Neural progenitor cell (in vitro differentiated cells): ENCODE data around the gene CYB561. TPM values are rescaled to one million over a fixed set of nuclear protein-coding genes. Genes with fewer than 3 reads are reported as not detected.

ENCODE experiments used
- DNase-seq: peaks from one replicate; pipeline ENCODE4 v3.0.0-alpha.2; 2016; ENCODE audit warnings: low spot score
- H2AFZ ChIP-seq: fragments of 200-600 bp; sonication (generic); replicated peaks from 2 replicates; pipeline ENCODE4 v1.6.1; 2016; ENCODE audit warnings: antibody characterized with exemption
- H3F3A ChIP-seq: fragments of 200-600 bp; sonication (generic); 2 replicates; pipeline ENCODE4 v1.6.1; 2016; ENCODE audit warnings: antibody characterized with exemption, low read depth
- H3K27ac ChIP-seq: fragments of 200-600 bp; sonication (generic); 2 replicates; pipeline ENCODE4 v1.5.1; 2016; ENCODE audit warnings: mild to moderate bottlenecking
- H3K27me3 ChIP-seq: fragments of 200-600 bp; sonication (generic); 2 replicates; pipeline ENCODE4 v1.6.1; 2016; ENCODE audit warnings: mild to moderate bottlenecking, moderate library complexity
- H3K36me3 ChIP-seq: fragments of 200-600 bp; sonication (generic); 2 replicates; pipeline ENCODE4 v1.5.1; 2016
- H3K4me1 ChIP-seq: fragments of 200-600 bp; sonication (generic); 2 replicates; pipeline ENCODE4 v1.6.1; 2016; ENCODE audit warnings: mixed run types
- H3K4me2 ChIP-seq: fragments of 200-600 bp; sonication (generic); 2 replicates; pipeline ENCODE4 v1.6.1; 2016
- H3K4me3 ChIP-seq: fragments of 200-600 bp; sonication (generic); 2 replicates; pipeline ENCODE4 v1.5.1; 2016
- H3K79me2 ChIP-seq: fragments of 200-600 bp; sonication (generic); 2 replicates; pipeline ENCODE4 v1.6.1; 2016; ENCODE audit warnings: low read depth
- H3K9ac ChIP-seq: fragments of 200-600 bp; sonication (generic); 2 replicates; pipeline ENCODE4 v1.6.1; 2016
- H3K9me3 ChIP-seq: fragments of 200-600 bp; sonication (generic); 2 replicates; pipeline ENCODE4 v1.5.1; 2016; ENCODE audit warnings: low read depth
- H4K20me1 ChIP-seq: fragments of 200-600 bp; sonication (generic); 2 replicates; pipeline ENCODE4 v1.6.1; 2016; ENCODE audit warnings: low read depth
- H3K27ac Mint-ChIP-seq: 3 replicates; pipeline ENCODE4 v1.8.0; 2021; ENCODE audit warnings: mixed read lengths
- H3K27me3 Mint-ChIP-seq: 2 replicates; pipeline ENCODE4 v1.8.0; 2022; ENCODE audit warnings: low read depth, mild to moderate bottlenecking, inconsistent platforms, moderate library complexity, mixed read lengths; ENCODE audit not compliant: insufficient read depth
- H3K36me3 Mint-ChIP-seq: 3 replicates; pipeline ENCODE4 v1.8.0; 2021; ENCODE audit warnings: mixed read lengths
- H3K4me1 Mint-ChIP-seq: 3 replicates; pipeline ENCODE4 v1.8.0; 2021; ENCODE audit warnings: mixed read lengths
- H3K4me3 Mint-ChIP-seq: 3 replicates; pipeline ENCODE4 v1.8.0; 2021; ENCODE audit warnings: mild to moderate bottlenecking, moderate library complexity, mixed read lengths
- H3K9me3 Mint-ChIP-seq: 3 replicates; pipeline ENCODE4 v1.8.0; 2020; ENCODE audit warnings: mixed read lengths
- CTCF ChIP-seq: fragments of 200-600 bp; sonication (generic); IDR thresholded peaks from 2 replicates; pipeline ENCODE4 v1.5.1; 2017; ENCODE audit warnings: antibody characterized with exemption, mild to moderate bottlenecking
- EZH2 ChIP-seq: fragments of 200-600 bp; sonication (generic); IDR thresholded peaks from 2 replicates; pipeline ENCODE4 v1.6.1; 2017; ENCODE audit warnings: antibody characterized with exemption, mild to moderate bottlenecking, moderate library complexity
- EZH2phosphoT487 ChIP-seq: fragments of 200-600 bp; sonication (generic); IDR thresholded peaks from 2 replicates; pipeline ENCODE4 v1.6.1; 2017; ENCODE audit warnings: antibody characterized with exemption
- total RNA-seq: library from RNA; depleted of rRNA; stranded (reverse); fragments of >200 nt; gene quantifications from 2 replicates; pipeline ENCODE4 v1.2.3, GENCODE V29; 2015; ENCODE audit warnings: low replicate concordance

The CYB561 gene
- total RNA-seq, 1 donor from 2014 or later = 4.2 TPM

GRCh38 chr17:63464691-63465236 lies 18.7 kb upstream of the CYB561 start:
- H2AFZ ChIP-seq = no peak overlapping the region
- no peaks in the 10 kb centered on the region for H3K9me3 ChIP-seq
- no peak for TF ChIP-seq EZH2phosphoT487
- no peak for TF ChIP-seq EZH2
- TF ChIP-seq CTCF = no peak
- no peak for DNase-seq
- H4K20me1 ChIP-seq = no peaks in the 10 kb centered on the region
- no peaks in the 10 kb centered on the region for H3K27me3 ChIP-seq
- Mint-ChIP-seq H3K4me1 (peaks cover 14% of the 10 kb centered on the region), H3K4me3 (no peak overlapping the region), H3K27ac (no peak overlapping the region), H3K36me3 (no peaks in the 10 kb centered on the region), H3K27me3 (peaks cover 8% of the 10 kb centered on the region), H3K9me3 (peaks cover 8% of the 10 kb centered on the region)
- H3K27ac ChIP-seq = no peak overlapping the region
- H3K79me2 ChIP-seq = no peaks in the 10 kb centered on the region
- no peak overlapping the region for H3K4me3 ChIP-seq
- H3F3A ChIP-seq = peaks cover 13% of the 10 kb centered on the region
- no peak overlapping the region for H3K9ac ChIP-seq
- H3K36me3 ChIP-seq = no peaks in the 10 kb centered on the region
- H3K4me1 ChIP-seq = peaks cover 12% of the 10 kb centered on the region
- no peak overlapping the region for H3K4me2 ChIP-seq

GRCh38 chr17:63463771-63464170 lies 17.7 kb upstream of the CYB561 start:
- Mint-ChIP-seq H3K4me3 (no peak overlapping the region), H3K36me3 (no peaks in the 10 kb centered on the region), H3K27me3 (peaks cover 6% of the 10 kb centered on the region), H3K4me1 (peaks cover 15% of the 10 kb centered on the region), H3K9me3 (peaks cover 8% of the 10 kb centered on the region), H3K27ac (no peak overlapping the region)
- H3K9me3 ChIP-seq = no peaks in the 10 kb centered on the region
- peaks cover 13% of the 10 kb centered on the region for H3F3A ChIP-seq
- no peak overlapping the region for H2AFZ ChIP-seq
- peaks cover 13% of the 10 kb centered on the region for H3K4me1 ChIP-seq
- no peaks in the 10 kb centered on the region for H3K36me3 ChIP-seq
- no peaks in the 10 kb centered on the region for H3K79me2 ChIP-seq
- H3K27ac ChIP-seq = no peak overlapping the region
- no peak overlapping the region for H3K4me2 ChIP-seq
- H3K9ac ChIP-seq = no peak overlapping the region
- peak; percentile 48 for DNase-seq
- no peak overlapping the region for H3K4me3 ChIP-seq
- TF ChIP-seq CTCF = no peak
- no peaks in the 10 kb centered on the region for H4K20me1 ChIP-seq
- no peaks in the 10 kb centered on the region for H3K27me3 ChIP-seq

GRCh38 chr17:63460018-63460417 lies 13.9 kb upstream of the CYB561 start:
- no peak overlapping the region for H3K27ac Mint-ChIP-seq
- H3F3A ChIP-seq = peaks cover 13% of the 10 kb centered on the region
- H3K36me3 Mint-ChIP-seq = peaks cover 3% of the 10 kb centered on the region

More at GRCh38 chr17:63460018-63460417, 13.9 kb upstream of the CYB561 start:
- Histone ChIP-seq H3K79me2 (no peaks in the 10 kb centered on the region), H3K36me3 (no peaks in the 10 kb centered on the region), H2AFZ (no peak overlapping the region), H3K4me1 (peaks cover 13% of the 10 kb centered on the region), H3K9ac (no peak overlapping the region), H3K27ac (no peak overlapping the region), H3K27me3 (no peaks in the 10 kb centered on the region), H4K20me1 (no peaks in the 10 kb centered on the region), H3K4me3 (no peak overlapping the region), H3K9me3 (no peaks in the 10 kb centered on the region), H3K4me2 (no peak overlapping the region)
- Mint-ChIP-seq H3K4me3 (no peak overlapping the region), H3K4me1 (peaks cover 20% of the 10 kb centered on the region), H3K27me3 (peaks cover 8% of the 10 kb centered on the region), H3K9me3 (peaks cover 11% of the 10 kb centered on the region)
- peak; percentile 32 for DNase-seq
- TF ChIP-seq EZH2phosphoT487 (no peak), CTCF (no peak), EZH2 (no peak)
